HG03521 (cell line): Measurements from ENCODE around the gene SEMA3F.

ENCODE experiments used
- ATAC-seq: cut with Tn5 transposase; IDR thresholded peaks from one replicate; pipeline ENCODE4 v1.9.1; 2021; ENCODE audit warnings: mild to moderate bottlenecking, moderate library complexity; ENCODE audit not compliant: unreplicated experiment

Gene SEMA3F

DNA sequence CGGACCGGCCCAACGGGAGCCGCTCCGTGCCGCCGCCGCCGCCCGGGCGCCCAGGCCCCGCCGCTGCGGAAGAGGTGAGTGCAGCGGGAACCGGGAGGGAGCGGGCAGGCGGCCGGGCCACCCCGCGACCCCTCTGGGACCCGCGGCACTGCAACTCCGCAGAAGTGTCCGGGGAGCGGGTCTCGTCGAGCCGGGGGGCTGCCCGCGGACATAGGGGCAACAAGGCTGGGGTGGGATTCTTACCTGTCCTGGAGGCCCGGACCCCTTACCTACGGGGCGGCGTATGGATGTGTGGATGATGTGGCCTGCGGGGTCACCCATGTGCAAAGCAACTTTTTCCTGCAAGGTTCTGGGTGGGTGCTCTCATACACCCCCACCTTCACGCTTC is 361 bp downstream of the SEMA3F start:
- ATAC-seq: no peak

DNA sequence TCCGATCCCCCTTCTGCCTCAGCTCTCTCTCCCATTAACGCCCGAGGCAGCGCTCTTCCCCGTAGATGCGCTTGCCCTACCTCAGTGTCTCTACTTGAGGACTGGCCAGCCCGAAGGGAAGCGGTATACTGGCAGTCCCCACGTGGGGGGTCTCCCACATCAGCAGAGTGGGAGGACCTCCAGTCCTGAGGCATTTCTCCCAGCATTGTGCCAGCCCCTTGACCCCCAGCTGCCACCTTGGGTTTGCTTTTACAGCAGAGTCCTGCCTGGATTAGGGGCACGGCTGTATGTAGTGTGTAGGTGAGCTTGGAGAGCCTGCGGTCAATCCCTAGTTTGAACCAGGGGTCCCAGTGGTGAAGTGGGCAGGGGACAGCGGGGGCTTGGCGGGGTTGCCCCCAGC is 767 bp downstream of the SEMA3F start:
- no peak for ATAC-seq

- no peak for ATAC-seq
These were observed 1.7 kb downstream of the SEMA3F start for GRCh38 chr3:50156549-50157493.

DNA sequence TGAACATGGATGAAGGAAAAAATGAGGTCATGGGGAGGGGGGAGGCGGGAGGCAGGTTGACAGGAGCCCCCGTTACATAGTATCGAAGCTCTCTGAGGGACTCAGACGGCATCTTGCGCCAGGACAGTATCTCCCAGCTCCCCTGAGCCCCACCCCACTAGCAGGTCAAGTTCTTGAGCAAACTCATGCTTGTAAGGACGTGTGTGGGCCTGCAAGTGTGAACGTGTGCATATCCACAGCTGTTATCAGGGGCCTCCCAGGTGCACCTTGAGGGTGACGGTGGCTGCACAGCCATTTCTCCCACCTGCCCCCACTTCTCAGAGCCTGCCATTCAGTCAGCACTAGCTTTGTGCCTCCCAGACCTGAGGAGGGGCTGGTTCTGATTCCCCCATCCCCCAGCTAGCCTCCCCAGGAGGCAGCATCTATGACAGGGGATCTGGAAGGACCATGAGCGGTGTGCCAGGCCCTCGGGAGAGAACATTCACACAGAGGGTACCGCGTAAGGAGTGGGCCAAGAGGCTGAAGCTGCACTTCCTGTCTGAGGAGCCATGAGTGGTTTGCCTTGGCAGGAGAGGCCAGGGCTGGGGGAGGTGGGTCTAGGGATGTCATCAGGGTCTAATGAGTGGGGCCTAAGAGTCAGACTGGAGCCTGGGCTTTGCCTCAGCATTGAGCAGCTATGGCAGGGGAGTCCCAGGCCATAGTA is 2.9 kb downstream of the SEMA3F start:
- ATAC-seq: no peak

DNA sequence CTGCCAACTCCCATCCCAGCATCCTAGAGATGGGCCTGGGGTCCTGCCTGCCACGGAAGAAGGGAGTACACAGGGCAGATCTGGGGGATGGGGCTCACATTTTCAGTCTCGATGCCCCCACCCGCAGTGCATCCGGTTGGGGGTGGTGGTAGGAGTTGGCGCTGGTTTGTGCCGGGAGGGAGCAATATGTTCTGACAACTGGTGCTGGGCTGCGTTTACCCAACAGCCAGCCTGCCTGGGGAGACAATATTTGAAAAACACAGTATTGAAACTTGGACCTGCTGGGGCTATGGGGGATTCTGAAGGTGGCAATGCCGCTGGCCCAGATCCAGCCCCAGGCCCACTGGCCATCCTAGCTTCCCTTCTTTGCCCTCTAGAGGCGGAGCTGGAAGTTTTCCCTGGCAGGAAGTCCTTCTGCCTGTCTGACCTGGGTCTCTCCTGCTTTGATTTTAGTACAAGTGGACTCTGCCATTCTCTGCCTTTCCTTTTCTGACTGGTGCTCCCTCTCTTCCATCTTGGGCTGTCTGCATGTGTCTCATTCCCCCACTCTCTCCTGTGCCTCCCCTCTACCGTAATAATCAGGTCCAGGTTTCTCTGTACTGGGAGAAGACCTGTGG is 3.5 kb downstream of the SEMA3F start:
- no peak for ATAC-seq

- ATAC-seq: no peak
These were observed 5.4 kb downstream of the SEMA3F start for GRCh38 chr3:50160561-50160983.

DNA sequence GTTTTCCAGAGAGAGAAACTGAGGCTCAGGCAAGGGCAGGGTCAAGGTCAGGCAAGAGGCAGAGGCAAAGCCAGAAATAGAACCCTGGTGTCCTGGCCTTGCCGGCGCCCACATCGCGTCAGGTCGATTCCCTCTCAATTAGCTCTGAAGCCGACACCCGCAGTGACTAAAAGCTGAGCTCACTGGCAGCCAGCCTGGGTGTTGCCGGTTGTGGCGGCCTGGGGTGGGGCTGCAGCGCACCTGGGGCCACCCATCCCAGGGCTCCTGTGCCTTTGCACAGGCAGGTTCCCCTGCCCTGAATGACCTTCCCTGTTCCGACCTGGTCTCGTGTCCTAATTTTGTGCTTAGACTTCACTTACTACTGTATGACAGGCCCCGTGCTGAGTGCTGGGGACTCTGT is 6.2 kb downstream of the SEMA3F start:
- ATAC-seq: no peak

DNA sequence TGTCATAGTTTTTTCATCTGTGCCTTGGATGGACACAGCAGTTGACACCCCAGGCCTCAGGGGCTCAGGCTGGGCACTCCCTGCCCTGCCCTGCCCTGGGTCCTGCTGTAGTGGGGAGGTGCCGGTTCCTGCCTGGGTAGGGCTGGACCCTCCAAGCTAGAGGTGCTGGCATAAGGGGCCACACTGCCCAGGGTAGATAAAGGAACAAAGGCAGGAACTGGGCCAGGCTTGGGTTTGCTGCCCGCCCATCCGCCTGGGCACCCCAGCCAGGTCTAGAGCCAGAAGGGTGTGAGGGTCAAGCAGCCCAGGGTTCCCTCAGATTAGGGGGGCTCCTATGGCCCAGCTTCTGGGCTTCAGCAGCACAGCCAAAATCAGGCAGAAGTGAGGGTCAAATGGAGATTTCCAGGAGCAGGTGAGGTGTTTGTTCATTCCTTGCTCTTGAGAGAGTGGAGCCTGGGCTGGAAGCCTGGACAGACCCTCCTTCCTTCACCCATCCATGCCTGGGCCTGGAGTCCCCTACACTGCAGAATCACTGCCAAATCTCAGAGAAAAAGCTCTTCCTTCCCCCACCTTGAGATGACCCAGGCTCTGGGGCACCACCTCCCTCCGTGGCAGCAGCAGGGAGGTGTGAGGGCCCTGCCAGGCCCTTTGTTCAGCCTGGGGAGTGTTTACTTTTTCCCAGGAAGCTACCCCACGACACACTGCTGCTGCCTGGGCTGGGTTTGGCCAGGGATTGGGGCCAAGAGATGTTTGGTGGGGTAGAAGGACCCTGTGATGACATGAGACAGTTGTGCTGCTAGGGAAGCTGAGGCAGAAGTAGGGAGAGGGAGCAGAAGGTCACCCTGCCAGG is 7.1 kb downstream of the SEMA3F start:
- no peak for ATAC-seq

DNA sequence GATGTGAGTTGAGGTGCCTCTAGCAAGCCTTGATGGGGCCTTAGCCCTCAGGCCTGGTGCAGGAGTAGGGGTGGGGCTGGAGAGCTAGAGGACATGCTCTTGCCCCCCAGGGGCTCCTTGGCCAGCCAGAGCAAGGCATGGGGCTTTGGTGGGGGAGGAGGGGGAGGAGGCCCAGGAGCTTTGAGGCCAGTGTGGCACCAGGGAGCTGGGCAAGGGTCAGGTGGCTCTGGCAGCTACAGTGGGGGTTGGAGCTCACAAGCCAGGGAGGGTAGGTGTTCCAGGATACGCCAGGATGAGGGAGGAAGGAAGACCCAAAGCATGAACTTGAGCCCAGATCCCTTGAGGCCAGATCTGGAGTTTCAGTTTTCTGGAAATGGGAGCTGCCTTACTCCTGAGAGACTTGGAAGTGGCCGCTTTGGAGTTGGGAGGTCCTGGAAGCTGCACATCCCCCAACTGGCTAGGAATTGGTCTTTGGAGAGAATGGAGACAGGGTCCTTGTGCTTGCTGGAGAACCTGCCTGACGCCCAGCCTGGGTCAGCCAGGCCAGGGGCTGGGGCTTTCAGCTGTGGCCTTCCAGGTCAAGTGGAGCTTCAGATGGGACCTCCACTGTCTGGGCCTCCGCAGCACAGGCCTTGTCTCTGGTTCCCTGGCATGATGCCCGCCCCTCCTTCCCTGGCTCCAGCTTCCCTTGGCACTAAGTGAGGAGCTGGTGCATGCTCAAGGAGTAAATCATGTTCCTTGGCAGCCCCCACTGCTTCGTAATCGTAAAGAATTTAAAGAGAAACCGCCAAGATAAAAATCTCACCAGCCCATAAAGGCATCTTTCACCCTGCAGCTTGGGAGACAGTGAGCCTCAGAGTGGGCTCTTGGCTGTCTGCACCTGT is 8.7 kb downstream of the SEMA3F start:
- no peak for ATAC-seq

GRCh38 chr3:50164481-50164880 is 9.4 kb downstream of the SEMA3F start:
- no peak for ATAC-seq

GRCh38 chr3:50164984-50165909 is 10.1 kb downstream of the SEMA3F start:
- no peak for ATAC-seq

- ATAC-seq: no peak
These were observed 10.9 kb downstream of the SEMA3F start for GRCh38 chr3:50165910-50166538.

DNA sequence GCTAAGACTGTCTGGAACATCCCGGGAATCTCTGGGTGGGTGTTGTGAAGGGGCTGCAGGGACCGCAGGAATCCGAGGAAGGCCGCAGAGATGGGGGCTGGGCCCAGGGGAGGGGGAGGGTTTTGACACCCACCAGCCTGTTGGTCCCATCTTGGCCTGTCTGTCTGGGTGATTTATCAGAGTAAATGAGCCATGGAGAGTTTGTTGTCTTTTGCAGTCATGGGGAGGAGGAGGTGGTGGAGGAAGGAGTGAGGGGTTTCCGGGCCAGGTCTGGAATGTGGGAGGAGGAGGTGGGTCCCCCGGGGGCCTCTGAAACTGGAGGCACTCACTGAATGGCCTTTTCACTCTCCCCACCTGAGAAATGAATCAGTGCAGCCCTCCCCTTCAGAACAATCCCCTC is 11.5 kb downstream of the SEMA3F start:
- ATAC-seq: no peak

- no peak for ATAC-seq
These were observed 12.1 kb downstream of the SEMA3F start for GRCh38 chr3:50167069-50167840.

DNA sequence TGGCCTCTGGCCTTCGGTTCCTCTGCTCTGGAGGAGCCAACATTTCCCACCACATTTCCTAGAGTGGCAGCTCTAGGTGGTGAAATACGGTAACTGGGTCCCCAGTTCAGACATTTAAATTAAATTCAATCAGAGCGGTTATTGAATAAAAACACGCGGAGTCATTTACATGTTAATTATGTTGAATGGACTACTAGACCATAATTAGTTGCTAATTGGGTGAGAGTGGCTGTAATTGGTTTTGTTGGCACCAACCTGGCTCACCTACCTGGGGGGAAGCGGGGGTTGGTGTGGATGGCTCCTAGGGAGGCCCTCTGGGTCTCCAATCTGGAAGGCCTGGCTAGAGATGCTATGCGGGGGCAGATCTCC is 12.7 kb downstream of the SEMA3F start:
- ATAC-seq: no peak

GRCh38 chr3:50168388-50168787 is 13.3 kb downstream of the SEMA3F start:
- no peak for ATAC-seq

DNA sequence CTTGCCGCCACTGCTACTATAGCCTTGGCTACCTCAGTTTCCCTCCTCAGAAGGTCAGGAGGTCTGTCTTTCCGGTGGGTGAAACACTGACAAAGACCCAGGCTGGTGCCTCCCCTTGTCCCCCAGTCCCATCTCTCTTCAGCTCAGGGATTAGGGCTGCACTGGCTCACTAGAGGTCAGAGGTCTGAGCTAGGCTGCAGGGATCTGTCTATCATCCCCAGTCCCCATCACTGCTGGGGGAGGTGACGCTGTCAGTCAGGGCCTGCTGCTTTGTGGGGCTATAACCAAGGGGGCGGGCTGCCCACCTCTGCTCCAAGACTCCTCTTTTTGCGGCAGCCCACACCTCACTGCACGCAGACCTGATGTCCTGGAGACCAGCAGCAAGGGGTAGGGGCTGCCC is 13.7 kb downstream of the SEMA3F start:
- no peak for ATAC-seq
